CD4-positive, CD25-positive, alpha-beta regulatory T cell (primary cell): ENCODE results near the gene GMDS. TPM values are rescaled to one million over a fixed set of nuclear protein-coding genes. Genes with fewer than 3 reads are reported as not detected.

Experiments used
- ATAC-seq, 2 donors: fragments of 150-1000 bp; cut with Tn5 transposase; one replicate each; pipeline ENCODE4 v1.10.0; 2021; ENCODE audit warnings: low read depth in 2 of 2, moderate number of reproducible peaks in 2 of 2, moderate library complexity in 1 of 2
- DNase-seq, 3 donors: peaks; one replicate each; pipeline versions ENCODE4 v3.0.0 to v3.0.0-alpha.2; 2012 to 2022; ENCODE audit warnings: mixed read lengths in 1 of 3
- H3K27ac ChIP-seq: one replicate; pipeline ENCODE4 v1.7.0; 2013; ENCODE audit warnings: mild to moderate bottlenecking, low read length; ENCODE audit not compliant: insufficient read depth, poor library complexity, severe bottlenecking
- H3K27me3 ChIP-seq: one replicate; pipeline ENCODE4 v1.7.0; 2013; ENCODE audit warnings: low read length; ENCODE audit not compliant: control insufficient read depth, insufficient read depth
- H3K36me3 ChIP-seq: one replicate; pipeline ENCODE4 v1.7.0; 2013; ENCODE audit warnings: mild to moderate bottlenecking, low read length, moderate library complexity; ENCODE audit not compliant: control insufficient read depth, insufficient read depth
- H3K4me1 ChIP-seq: 2 replicates; pipeline ENCODE4 v1.7.0; 2013; ENCODE audit warnings: mild to moderate bottlenecking, low read length; ENCODE audit not compliant: insufficient read depth, control insufficient read depth, poor library complexity, severe bottlenecking
- H3K4me3 ChIP-seq: one replicate; pipeline ENCODE4 v1.7.0; 2013; ENCODE audit warnings: low read depth, mild to moderate bottlenecking, low read length, moderate library complexity
- H3K9me3 ChIP-seq, 2 experiments: 1 replicate in 1 of 2; 2 replicates in 1 of 2; pipeline ENCODE4 v1.7.0; 2013; ENCODE audit warnings: low read length in 2 of 2, mild to moderate bottlenecking in 1 of 2, moderate library complexity in 1 of 2; ENCODE audit not compliant: control insufficient read depth in 2 of 2
- H3K27ac Mint-ChIP-seq, 3 donors: one replicate each; pipeline ENCODE4 v1.8.0; 2020 to 2022; ENCODE audit warnings: mild to moderate bottlenecking in 3 of 3, mixed read lengths in 3 of 3, moderate library complexity in 2 of 3
- H3K27me3 Mint-ChIP-seq: one replicate; pipeline ENCODE4 v1.8.0; 2022; ENCODE audit warnings: mild to moderate bottlenecking, mixed read lengths
- H3K36me3 Mint-ChIP-seq: one replicate; pipeline ENCODE4 v1.8.0; 2020; ENCODE audit warnings: mixed read lengths
- H3K4me1 Mint-ChIP-seq, 4 donors: one replicate each; pipeline ENCODE4 v1.8.0; 2020 to 2022; ENCODE audit warnings: mixed read lengths in 4 of 4, mild to moderate bottlenecking in 1 of 4
- H3K4me3 Mint-ChIP-seq, 4 donors: one replicate each; pipeline ENCODE4 v1.8.0; 2020 to 2022; ENCODE audit warnings: mild to moderate bottlenecking in 4 of 4, mixed read lengths in 4 of 4, moderate library complexity in 3 of 4
- H3K9me3 Mint-ChIP-seq, 7 donors: one replicate each; pipeline ENCODE4 v1.8.0; 2020 to 2022; ENCODE audit warnings: mixed read lengths in 7 of 7, mild to moderate bottlenecking in 3 of 7, moderate library complexity in 2 of 7
- polyA plus RNA-seq, 4 donors: library from polyadenylated mRNA; unstranded; fragments of 300-500 nt; fragmentation: Illumina TruSeq; gene quantifications; one replicate each; pipeline ENCODE4 v1.2.3, GENCODE V29; 2021
- total RNA-seq: library from RNA; stranded (reverse); gene quantifications from one replicate; pipeline ENCODE4 v1.2.3, GENCODE V29; 2022

Gene GMDS
- total and polyA plus RNA-seq, 5 donors from 2014 or later, result 17.5 to 23.9 (median 20.2) TPM

GRCh38 chr6:2197984-2198383 lies 47.4 kb downstream of the GMDS start:
- Mint-ChIP-seq H3K27ac (no peak overlapping the region), H3K36me3 (no peaks in the 10 kb centered on the region), H3K27me3 (no peaks in the 10 kb centered on the region), H3K9me3 (no peaks in the 10 kb centered on the region), H3K4me1 (peaks cover 0 to 4% (median 1%) of the 10 kb centered on the region in 4 donors), H3K4me3 (no peak overlapping the region)
- no peak overlapping the region for H3K4me3 ChIP-seq
- H3K36me3 ChIP-seq, result no peaks in the 10 kb centered on the region
- no peaks in the 10 kb centered on the region for H3K4me1 ChIP-seq
- no peaks in the 10 kb centered on the region for H3K9me3 ChIP-seq
- DNase-seq (no peak), ATAC-seq (no peak)
- H3K27me3 ChIP-seq, result no peaks in the 10 kb centered on the region
- H3K27ac ChIP-seq, result no peak overlapping the region

- peaks cover 0 to 4% (median 1%) of the 10 kb centered on the region in 4 donors for H3K4me1 Mint-ChIP-seq
- H3K9me3 Mint-ChIP-seq, result no peaks in the 10 kb centered on the region
Observed at GRCh38 chr6:2197177-2197671, 48.2 kb downstream of the GMDS start.

DNA sequence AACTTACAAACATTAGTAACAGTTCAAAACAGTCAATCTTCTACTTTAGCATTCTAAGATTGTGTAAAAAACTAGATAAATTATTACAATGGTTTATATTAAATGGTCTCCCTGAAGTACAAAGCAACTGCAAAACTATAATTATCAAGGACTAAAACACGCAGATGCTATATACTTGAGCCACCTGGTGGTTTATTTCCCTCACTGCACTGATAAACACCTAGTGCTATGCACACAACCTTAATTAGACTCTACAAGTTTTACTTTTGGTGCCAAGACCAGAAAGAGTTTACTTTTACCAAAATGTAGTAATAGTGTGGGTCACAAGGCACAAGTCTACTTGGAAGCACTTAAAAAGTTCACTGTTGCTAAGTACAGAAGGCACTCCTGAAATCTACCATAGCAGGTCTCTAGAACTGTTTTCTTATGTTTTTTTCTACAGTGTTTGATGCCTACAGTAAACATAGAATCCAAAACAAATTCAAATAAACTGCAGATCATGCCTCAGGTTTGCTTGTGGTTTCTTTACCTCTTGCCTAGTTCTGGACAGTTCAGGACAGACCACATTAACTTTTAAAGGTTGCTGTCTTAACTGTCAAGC lies 49.2 kb downstream of the GMDS start:
- H3K36me3 ChIP-seq, result no peaks in the 10 kb centered on the region
- H3K4me1 Mint-ChIP-seq, result peaks cover 0 to 4% (median 1%) of the 10 kb centered on the region in 4 donors
- no peaks in the 10 kb centered on the region for H3K27me3 ChIP-seq
- DNase-seq (peak; percentile 7 to 68 (median 42)), ATAC-seq (peak; percentile 48 to 58)
- no peaks in the 10 kb centered on the region for H3K4me1 ChIP-seq
- H3K27ac ChIP-seq, result no peak overlapping the region
- no peak overlapping the region for H3K27ac Mint-ChIP-seq
- H3K9me3 Mint-ChIP-seq, result no peaks in the 10 kb centered on the region
- H3K4me3 Mint-ChIP-seq, result no peak overlapping the region
- H3K4me3 ChIP-seq, result no peak overlapping the region
- H3K27me3 Mint-ChIP-seq, result no peaks in the 10 kb centered on the region
- no peaks in the 10 kb centered on the region for H3K36me3 Mint-ChIP-seq
- H3K9me3 ChIP-seq, result no peaks in the 10 kb centered on the region

More at GRCh38 chr6:2197177-2197671, 48.2 kb downstream of the GMDS start:
- no peaks in the 10 kb centered on the region for H3K27me3 ChIP-seq
- H3K27me3 Mint-ChIP-seq, result no peaks in the 10 kb centered on the region
- H3K36me3 Mint-ChIP-seq, result no peaks in the 10 kb centered on the region
- no peaks in the 10 kb centered on the region for H3K9me3 ChIP-seq
- ATAC-seq (no peak), DNase-seq (no peak)
- no peak overlapping the region for H3K4me3 Mint-ChIP-seq
- no peaks in the 10 kb centered on the region for H3K36me3 ChIP-seq
- no peak overlapping the region for H3K27ac Mint-ChIP-seq
- H3K4me1 ChIP-seq, result no peaks in the 10 kb centered on the region
- H3K4me3 ChIP-seq, result no peak overlapping the region
- H3K27ac ChIP-seq, result no peak overlapping the region

DNA sequence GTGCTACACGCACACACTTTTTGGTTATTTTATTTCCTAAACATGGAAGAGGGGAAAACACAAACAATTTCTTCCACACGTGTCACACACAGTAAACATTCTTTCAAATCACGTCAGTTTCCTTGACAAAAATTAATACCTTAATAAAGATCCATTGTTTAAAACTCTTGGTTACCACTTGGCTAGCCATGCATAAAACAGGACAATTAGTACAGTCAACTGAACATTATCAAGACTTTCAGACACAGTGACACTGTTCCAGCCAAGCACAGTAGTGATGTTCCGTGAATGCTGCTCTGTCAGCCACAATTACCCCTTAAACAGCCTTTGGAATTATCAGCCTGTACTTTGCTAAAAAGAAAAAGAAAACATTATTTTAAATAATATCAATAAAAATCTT lies 50.8 kb downstream of the GMDS start:
- no peaks in the 10 kb centered on the region for H3K4me1 ChIP-seq

GRCh38 chr6:2193931-2194330 lies 51.5 kb downstream of the GMDS start:
- H3K9me3 Mint-ChIP-seq, result peaks cover 0 to under 1% (median 0%) of the 10 kb centered on the region in 7 donors
- peaks cover 4% of the 10 kb centered on the region for H3K36me3 Mint-ChIP-seq
- H3K27me3 ChIP-seq, result no peaks in the 10 kb centered on the region
- H3K4me1 ChIP-seq, result no peaks in the 10 kb centered on the region
- H3K27me3 Mint-ChIP-seq, result no peaks in the 10 kb centered on the region
- DNase-seq (no peak), ATAC-seq (no peak)
- H3K4me3 Mint-ChIP-seq, result no peak overlapping the region
- H3K36me3 ChIP-seq, result no peaks in the 10 kb centered on the region
- H3K9me3 ChIP-seq, result no peaks in the 10 kb centered on the region
- no peak overlapping the region for H3K27ac Mint-ChIP-seq
- H3K4me3 ChIP-seq, result no peak overlapping the region
- H3K4me1 Mint-ChIP-seq, result peaks cover 0 to 10% (median 8%) of the 10 kb centered on the region in 4 donors
- no peak overlapping the region for H3K27ac ChIP-seq

More for the DNA sequence above, 50.8 kb downstream of the GMDS start:
- peaks cover 0 to 6% (median 3%) of the 10 kb centered on the region in 4 donors for H3K4me1 Mint-ChIP-seq
- H3K27me3 Mint-ChIP-seq, result no peaks in the 10 kb centered on the region
- Histone ChIP-seq H3K4me3 (no peak overlapping the region), H3K27me3 (no peaks in the 10 kb centered on the region), H3K36me3 (no peaks in the 10 kb centered on the region), H3K27ac (no peak overlapping the region), H3K9me3 (no peaks in the 10 kb centered on the region)
- H3K27ac Mint-ChIP-seq, result no peak overlapping the region
- H3K4me3 Mint-ChIP-seq, result no peak overlapping the region
- no peaks in the 10 kb centered on the region for H3K9me3 Mint-ChIP-seq
- peaks cover 2% of the 10 kb centered on the region for H3K36me3 Mint-ChIP-seq
- ATAC-seq, result no peak
- DNase-seq, result no peak

DNA sequence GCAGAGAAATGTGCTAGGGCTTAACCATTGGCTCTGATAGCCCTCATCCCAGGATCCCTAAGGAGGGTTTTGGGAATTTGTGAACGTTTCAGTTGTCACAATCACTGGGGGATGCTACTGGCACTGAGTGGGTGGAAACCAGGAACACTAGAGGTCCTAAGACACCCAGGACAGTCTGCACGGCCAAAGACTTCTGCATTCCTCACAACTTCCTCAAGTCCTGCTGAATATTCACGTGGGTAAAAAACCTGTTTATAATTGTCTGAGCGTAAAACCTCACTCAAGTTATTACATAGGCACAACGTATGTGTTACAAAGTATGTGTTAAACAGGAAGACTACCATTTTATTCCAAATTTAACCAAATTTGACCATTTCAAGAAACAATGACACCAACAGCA lies 52.4 kb downstream of the GMDS start:
- DNase-seq, result no peak
- Histone ChIP-seq H3K4me1 (no peaks in the 10 kb centered on the region), H3K4me3 (no peak overlapping the region), H3K36me3 (no peaks in the 10 kb centered on the region), H3K9me3 (no peaks in the 10 kb centered on the region), H3K27ac (no peak overlapping the region), H3K27me3 (no peaks in the 10 kb centered on the region)
- no peak overlapping the region for H3K27ac Mint-ChIP-seq
- no peak overlapping the region for H3K4me3 Mint-ChIP-seq
- peaks cover 0 to 14% (median 9%) of the 10 kb centered on the region in 4 donors for H3K4me1 Mint-ChIP-seq
- peaks cover 0 to 1% (median 0%) of the 10 kb centered on the region in 7 donors for H3K9me3 Mint-ChIP-seq
- H3K36me3 Mint-ChIP-seq, result peaks cover 4% of the 10 kb centered on the region
- no peak for ATAC-seq
- no peaks in the 10 kb centered on the region for H3K27me3 Mint-ChIP-seq

GRCh38 chr6:2191390-2191740 lies 54.0 kb downstream of the GMDS start:
- H3K9me3 ChIP-seq, result no peaks in the 10 kb centered on the region
- Mint-ChIP-seq H3K4me3 (no peak overlapping the region), H3K27me3 (no peaks in the 10 kb centered on the region), H3K9me3 (peaks cover 0 to 1% (median 0%) of the 10 kb centered on the region in 7 donors), H3K36me3 (peaks cover 4% of the 10 kb centered on the region), H3K4me1 (peaks cover 0 to 21% (median 12%) of the 10 kb centered on the region in 4 donors), H3K27ac (no peak overlapping the region)
- DNase-seq (no peak), ATAC-seq (no peak)
- no peak overlapping the region for H3K4me3 ChIP-seq
- H3K27ac ChIP-seq, result no peak overlapping the region
- H3K36me3 ChIP-seq, result no peaks in the 10 kb centered on the region
- H3K4me1 ChIP-seq, result no peaks in the 10 kb centered on the region
- no peaks in the 10 kb centered on the region for H3K27me3 ChIP-seq
